ENCODE data around the gene HK2.
A peak's percentile ranks its signal among the peaks of the same experiment; 100 is the strongest.
"Not testable (repeated sequence)": the region's sequence is repeated elsewhere in the genome, so short reads cannot be mapped to it uniquely, and the experiment has no call there.

Gene HK2

DNA sequence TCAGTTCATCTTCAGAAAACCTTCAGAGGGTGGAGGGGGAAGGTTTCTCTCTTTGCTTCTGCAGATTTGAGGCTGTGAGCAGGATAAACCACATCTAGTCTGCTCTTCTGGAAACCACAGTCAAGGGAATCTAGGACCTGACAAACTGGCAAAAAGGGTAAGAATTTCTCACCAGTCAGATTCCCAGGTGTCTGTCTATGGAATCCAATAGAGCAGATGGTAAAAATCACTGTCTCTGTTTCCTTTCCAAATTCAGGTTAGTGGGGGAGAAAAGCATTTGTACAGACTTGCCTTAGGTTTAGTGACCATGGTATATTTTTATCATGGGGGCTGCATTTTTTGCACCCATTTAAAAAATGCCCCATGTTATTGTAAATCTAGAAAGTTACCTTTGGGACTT, 62.3 kb downstream of the HK2 start:
- no peak for TF ChIP-seq POLR2A (IDR thresholded peaks at IDR 0.05; ENCODE audit: low read depth, low read length)
- no peak for FAIRE-seq
- DNase-seq (ENCODE audit: insufficient read length, low spot score) = no peak

DNA sequence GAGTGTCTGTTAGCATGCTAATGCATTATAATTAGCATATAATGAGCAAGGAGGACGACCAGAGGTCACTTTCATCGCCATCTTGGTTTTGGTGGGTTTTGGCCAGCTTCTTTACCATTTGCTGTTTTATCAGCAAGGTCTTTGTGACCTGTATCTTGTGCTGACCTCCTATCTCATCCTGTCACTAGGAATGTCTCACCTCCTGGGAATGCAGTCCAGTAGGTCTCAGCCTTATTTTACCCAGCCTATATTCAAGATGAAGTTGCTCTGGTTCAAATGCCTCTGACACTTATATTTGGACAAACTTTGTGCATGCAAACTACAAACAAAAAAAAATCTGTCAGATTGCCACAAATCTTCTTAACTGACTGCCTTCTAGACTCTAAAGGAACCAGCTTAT, 66.3 kb downstream of the HK2 start:
- not testable (repeated sequence) for FAIRE-seq; DNase-seq (ENCODE audit: insufficient read length, low spot score)

DNA sequence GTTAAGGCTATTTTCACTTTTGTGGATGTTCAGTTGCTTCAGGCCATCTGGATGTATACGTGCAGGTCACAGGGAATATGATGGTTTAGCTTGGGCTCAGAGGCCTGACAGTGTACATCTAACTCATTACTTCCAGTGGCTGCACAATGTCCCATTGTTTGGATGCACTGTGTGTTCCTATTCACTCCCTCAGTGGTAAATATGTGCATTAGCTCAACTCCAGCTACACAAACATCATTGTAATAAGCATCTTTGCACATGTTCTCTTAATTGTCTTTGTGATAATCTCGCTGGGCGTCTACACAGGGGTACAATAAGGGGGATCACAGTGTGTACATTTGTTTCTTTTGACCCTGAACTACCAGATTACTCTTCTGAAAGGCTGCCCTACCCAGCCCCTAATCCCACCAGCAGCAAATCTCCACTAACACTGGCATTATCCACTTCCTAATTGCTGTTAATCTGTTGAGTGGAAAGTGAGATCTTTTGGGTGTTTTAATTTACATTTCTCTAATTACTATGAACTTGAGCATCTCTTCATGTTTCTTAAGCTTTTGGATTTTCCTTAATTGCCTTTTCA, 68.4 kb downstream of the HK2 start:
- TF ChIP-seq POLR2A (IDR thresholded peaks at IDR 0.05; ENCODE audit: low read depth, low read length) = no peak
- no peak for FAIRE-seq
- DNase-seq (ENCODE audit: insufficient read length, low spot score) = no peak

DNA sequence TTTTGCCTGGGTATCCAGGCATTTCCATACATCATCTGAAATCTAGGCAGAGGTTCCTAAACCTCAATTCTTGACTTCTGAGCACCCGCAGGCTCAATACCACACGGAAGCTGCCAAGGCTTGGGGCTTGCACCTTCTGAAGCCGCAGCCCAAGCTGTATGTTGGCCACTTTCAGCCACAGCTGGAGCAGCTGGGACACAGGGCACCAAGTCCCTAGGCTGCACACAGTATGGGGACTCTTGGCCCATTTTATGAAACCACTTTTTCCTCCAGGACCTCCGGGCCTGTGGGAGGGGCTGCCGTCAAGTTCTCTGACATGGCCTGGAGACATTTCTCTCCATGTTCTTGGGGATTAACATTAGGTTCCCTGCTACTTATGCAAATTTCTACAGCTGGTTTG, 72.5 kb downstream of the HK2 start:
- no peak for TF ChIP-seq POLR2A (IDR thresholded peaks at IDR 0.05; ENCODE audit: low read depth, low read length)
- DNase-seq (ENCODE audit: insufficient read length, low spot score) (no peak), FAIRE-seq (no peak)

DNA sequence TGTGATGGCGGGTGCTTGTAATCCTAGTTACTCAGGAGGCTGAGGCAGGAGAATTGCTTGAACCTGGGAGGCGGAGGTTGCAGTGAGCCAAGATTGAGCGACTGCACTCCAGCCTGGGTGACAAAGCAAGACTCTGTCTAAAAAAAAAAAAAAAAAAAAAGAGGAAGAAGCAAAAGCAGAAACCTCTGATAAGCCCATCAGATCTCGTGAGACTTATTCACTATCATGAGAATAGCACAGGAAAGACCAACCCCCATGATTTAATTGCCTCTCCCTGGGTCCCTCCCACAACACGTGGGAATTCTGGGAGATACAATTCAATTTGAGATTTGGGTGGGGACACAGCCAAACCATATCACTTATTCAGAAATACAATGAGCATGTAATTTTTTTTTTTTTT, 73.6 kb downstream of the HK2 start:
- not testable (repeated sequence) for FAIRE-seq; DNase-seq (ENCODE audit: insufficient read length, low spot score)

DNA sequence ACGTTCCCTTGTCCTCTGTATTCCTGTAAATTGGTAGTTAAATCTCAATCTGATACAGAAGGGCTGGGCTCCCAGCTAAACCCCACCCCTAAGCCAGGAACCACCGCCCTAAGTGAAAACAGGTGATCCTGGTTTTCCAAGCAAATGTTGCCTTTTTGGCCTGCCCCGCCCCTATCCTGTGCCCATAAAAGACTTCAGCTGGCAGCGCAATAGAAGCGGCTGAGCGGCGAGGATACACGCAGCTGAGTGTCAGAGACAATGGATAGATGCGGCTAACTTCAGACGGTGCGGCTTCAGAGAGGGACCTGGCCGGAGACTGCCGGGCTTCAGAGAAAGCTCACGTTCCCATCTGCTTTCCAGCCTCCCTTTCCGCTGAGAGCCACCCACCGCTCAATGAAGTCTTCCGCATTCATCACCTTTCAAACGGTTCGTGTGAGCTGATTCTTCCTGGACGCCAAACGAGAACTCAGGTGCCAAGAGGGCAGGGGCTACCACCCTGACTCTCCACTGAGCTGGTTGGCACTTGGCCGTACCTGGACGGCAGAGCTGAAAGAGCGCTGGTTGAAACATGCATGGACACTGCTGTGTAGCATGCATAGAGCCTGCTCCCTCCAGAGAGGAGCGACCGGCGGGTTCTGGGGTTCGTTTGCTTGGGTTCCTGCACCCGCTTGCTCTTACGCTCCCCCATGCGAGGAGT, 75.0 kb downstream of the HK2 start:
- no peak for TF ChIP-seq POLR2A (IDR thresholded peaks at IDR 0.05; ENCODE audit: low read depth, low read length)
- DNase-seq (ENCODE audit: insufficient read length, low spot score) (no peak), FAIRE-seq (no peak)

DNA sequence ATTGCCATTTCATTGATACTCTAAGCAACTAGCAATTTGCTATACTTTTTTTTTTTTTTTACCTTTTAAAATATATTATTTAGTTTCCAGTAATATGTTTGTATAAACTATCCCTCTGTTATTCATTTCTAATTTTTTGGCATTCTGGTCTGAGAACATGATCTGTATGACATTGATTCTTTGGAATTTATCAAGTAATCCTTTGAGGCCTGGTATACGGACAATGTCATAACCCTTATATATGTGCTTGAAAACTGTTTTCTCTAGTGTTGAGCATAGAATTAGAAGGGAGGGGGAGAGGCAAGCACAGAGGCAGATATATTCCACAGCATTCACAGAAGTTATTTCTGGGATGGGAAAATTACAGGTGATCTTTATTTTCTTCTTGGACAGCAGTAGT, 76.3 kb downstream of the HK2 start:
- no peak for FAIRE-seq

DNA sequence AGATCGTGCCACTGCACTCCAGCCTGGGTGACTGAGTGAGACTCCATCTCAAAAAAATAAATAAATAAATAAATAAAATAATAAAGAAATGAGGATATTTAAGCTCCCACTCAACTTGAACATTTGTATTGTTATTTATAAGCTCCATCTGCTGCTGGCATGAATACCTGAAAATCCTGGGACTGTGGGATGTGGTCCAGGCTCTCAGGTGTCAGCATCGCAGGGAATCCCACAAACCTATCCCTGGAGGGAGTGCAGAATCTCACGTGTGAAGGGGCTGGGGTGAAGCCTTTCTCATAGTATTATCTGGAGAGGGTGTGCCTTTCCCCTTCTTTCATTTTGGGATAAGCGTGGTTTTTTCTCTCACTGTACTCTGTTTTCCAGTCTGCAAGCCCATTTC, 77.1 kb downstream of the HK2 start:
- no peak for DNase-seq (ENCODE audit: insufficient read length, low spot score)
- TF ChIP-seq POLR2A (IDR thresholded peaks at IDR 0.05; ENCODE audit: low read depth, low read length) = no peak
- FAIRE-seq = no peak

More for the DNA sequence above, 76.3 kb downstream of the HK2 start:
- no peak for TF ChIP-seq POLR2A (IDR thresholded peaks at IDR 0.05; ENCODE audit: low read depth, low read length)
- DNase-seq (ENCODE audit: insufficient read length, low spot score) = no peak

DNA sequence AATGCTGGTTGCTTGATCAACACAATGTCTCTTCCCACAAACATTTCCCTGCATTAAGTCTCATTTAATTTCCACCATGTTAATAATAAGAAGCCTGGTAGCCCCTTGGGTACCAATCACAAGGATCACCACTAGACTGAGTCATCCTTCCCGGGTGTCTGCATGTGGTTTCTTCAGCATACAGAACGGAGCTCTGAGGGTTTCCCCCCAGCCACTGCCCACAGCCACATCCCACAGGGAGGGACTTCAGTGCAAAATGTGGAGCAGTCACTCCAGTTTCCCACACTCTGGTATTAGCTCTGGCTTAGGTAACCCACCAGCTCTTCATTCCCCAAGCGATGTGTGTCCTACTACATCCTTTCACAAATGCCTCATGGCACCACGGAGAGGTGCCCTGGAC, 81.8 kb downstream of the HK2 start:
- FAIRE-seq = no peak
- TF ChIP-seq POLR2A (IDR thresholded peaks at IDR 0.05; ENCODE audit: low read depth, low read length) = no peak
- DNase-seq (ENCODE audit: insufficient read length, low spot score) = peak; percentile 40

DNA sequence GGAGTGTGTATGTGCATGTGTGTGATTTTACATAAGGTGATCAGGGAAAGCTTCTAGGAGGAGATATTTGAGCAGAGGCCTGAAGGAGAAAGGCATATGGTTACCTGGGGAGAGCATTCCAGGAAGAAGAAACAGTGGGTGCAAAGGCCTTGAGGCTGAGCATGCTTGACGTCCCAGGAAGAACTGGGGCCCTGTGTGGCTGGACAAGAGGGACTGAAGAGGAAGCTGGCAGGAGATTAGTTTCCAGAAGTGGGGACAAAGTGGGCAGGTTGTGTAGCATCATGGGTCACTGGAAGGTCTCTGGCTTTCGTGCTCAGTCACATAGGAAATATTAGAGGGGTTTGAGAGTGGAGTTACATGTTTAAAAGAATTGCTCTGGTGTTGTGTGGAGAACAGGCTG, 82.5 kb downstream of the HK2 start:
- no peak for FAIRE-seq
- no peak for TF ChIP-seq POLR2A (IDR thresholded peaks at IDR 0.05; ENCODE audit: low read depth, low read length)
- DNase-seq (ENCODE audit: insufficient read length, low spot score) = no peak

DNA sequence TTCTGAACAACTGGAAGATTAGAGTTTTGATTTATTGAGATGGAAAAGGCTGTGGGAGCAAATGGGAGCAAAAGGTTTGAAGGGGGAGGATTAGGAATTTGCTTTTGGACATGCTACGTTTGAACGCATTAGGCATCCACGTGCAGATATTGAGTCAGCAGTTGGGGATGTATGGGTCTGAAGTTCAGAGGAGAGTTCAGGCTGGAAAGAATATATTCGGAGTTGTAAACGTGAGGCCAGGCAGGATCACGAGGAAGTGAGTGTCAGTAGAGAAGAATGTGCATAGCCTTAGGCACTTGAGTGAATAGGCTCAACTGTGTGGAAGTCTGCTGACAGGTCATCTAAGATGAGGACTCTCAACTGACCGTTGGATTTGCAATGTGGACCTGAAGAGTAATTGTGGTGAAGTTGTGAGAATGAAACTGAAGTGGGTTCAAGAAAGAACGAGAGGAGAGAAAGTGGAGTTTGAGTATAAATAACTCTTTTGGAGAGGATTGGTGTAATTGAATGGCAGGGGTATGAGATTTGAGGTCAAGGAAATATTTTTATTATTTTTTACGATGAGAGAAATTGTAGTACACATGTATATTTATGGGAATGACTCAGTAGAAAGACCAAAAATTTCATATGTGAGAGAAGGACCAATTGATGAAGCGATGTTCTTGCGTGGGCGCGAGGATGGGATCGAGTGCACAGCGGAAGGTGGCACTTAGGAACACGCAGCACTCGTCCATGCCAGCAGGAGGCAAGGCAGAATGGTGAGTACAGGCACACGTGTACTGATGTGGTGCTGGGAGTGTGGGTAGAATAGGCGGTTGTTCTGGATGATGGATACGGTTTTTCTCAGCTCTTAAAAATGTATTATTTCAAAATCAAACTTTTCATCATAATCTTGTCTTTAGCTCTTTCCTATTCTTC, 84.0 kb downstream of the HK2 start:
- DNase-seq (ENCODE audit: insufficient read length, low spot score) (peak; percentile 73), FAIRE-seq (peak; percentile 91)
- no peak for TF ChIP-seq POLR2A (IDR thresholded peaks at IDR 0.05; ENCODE audit: low read depth, low read length)

DNA sequence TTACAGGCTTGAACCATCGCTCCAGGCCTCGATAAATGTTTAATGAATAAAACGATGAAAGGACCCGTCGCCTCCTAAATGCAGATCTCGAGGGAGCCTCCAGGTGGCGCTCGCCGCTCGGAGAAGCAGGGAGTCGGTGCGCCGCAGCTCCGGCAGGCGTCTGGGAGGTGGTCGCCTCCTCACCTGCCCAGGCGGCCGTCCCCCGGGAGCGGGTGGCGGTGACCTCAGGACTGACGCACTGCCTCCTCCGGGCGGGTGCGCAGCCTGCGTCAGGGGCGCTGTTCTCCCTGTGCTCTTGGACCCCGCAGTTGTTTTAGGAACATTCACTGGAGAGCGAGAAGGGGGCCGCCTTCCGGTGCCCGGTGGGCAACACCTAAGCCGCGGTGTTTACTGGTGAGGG, 85.9 kb downstream of the HK2 start:
- FAIRE-seq (no peak), DNase-seq (ENCODE audit: insufficient read length, low spot score) (no peak)
- no peak for TF ChIP-seq POLR2A (IDR thresholded peaks at IDR 0.05; ENCODE audit: low read depth, low read length)

DNA sequence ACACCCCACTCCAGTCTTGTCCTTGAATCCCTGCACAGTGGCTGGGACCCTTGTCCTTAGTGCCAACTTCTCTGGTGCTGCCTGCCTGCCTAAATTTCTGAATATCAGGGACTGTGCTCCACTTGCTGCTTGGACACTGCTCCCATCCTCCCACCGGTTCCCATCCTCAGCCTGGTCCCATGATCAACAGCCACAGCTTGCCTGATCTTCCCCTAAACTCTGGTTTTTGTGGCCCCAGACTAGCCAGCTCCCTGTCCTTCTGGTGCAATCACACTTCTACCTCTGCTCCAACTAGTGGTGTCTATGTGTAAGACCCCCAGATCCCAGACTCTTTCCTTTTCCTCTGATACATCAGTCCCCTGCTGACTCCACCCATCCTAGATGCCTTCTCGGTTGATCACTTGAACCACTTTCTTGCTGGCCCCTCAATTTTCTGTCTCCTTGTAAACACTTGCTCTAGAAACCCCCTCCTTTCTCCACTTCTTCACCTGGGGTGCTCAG, 87.4 kb downstream of the HK2 start:
- no peak for TF ChIP-seq POLR2A (IDR thresholded peaks at IDR 0.05; ENCODE audit: low read depth, low read length)
- DNase-seq (ENCODE audit: insufficient read length, low spot score) = no peak
- FAIRE-seq = no peak

DNA sequence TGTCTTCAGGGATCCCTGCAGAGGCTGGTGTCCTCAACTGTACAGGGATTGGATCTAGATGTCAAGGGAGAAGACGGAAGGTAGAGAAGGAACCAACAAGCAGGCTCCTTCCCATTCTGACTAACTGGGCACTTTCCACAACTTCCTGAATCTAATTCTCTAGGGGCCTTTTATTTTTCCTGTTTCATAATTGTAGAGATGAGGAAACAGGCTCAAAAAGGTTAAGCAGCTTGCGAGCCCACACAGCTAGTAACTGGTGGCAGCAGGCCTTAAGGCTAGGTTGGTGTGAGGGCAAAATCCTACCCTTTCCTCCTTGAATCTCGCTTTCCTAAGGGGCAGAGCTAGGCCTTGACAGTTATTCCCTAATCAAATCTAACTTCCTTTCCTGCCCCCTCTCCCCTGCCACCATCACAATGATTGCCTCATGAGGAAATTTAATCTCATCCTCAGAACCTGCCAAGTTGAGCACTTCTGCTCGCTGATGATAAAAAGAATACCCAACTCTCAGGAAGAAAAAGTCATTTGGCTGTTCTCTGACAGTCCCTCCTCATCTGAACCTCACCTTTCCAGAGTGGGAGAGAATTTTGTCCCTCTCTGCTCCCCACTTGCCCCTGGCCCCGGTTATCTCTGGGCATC, 88.8 kb downstream of the HK2 start:
- DNase-seq (ENCODE audit: insufficient read length, low spot score) (no peak), FAIRE-seq (no peak)
- TF ChIP-seq POLR2A (IDR thresholded peaks at IDR 0.05; ENCODE audit: low read depth, low read length) = no peak
